ENCODE data around the gene MAT2B. TPM values are rescaled to one million over a fixed set of nuclear protein-coding genes. Genes with fewer than 3 reads are reported as not detected.

Gene MAT2B
- 47.5 TPM for total RNA-seq

- Histone ChIP-seq H3K27ac (ENCODE audit: low read depth, low read length) (peak within 1 kb of the TSS; percentile 89), H3K36me3 (ENCODE audit: control insufficient read depth in 3 of 3, insufficient read depth in 3 of 3, low read length in 3 of 3) (no peaks in the 10 kb centered on the region), H3K9me3 (ENCODE audit: control insufficient read depth in 3 of 3, low read length in 3 of 3) (no peaks in the 10 kb centered on the region), H3K27me3 (ENCODE audit: control insufficient read depth in 3 of 3, insufficient read depth in 3 of 3, low read length in 3 of 3) (no peaks in the 10 kb centered on the region), H3K4me3 (ENCODE audit: low read length in 3 of 3) (peak within 1 kb of the TSS; percentile 75 to 98 (median 94)), H3K9ac (ENCODE audit: low read depth in 1 of 3, low read length in 3 of 3) (peak within 1 kb of the TSS; percentile 85 to 94 (median 93)), H3K4me1 (ENCODE audit: control insufficient read depth in 3 of 3, insufficient read depth in 3 of 3, low read length in 3 of 3) (peaks cover 12 to 49% (median 13%) of the 10 kb centered on the region in 3 donors)
Measured at GRCh38 chr5:163505368-163506094, at the start of gene MAT2B. MAT2B (plus strand) TSS chr5:163505619; CDS start chr5:163505687, 68 bp downstream.

GRCh38 chr5:163456029-163456589, 49.3 kb upstream of the MAT2B start:
- peaks cover 4 to 30% (median 10%) of the 10 kb centered on the region in 3 donors for H3K36me3 ChIP-seq (ENCODE audit: control insufficient read depth in 3 of 3, insufficient read depth in 3 of 3, low read length in 3 of 3)

GRCh38 chr5:163456840-163457239, 48.6 kb upstream of the MAT2B start:
- no peak overlapping the region for H3K4me3 ChIP-seq (ENCODE audit: low read length in 3 of 3)
- no peaks in the 10 kb centered on the region for H3K9me3 ChIP-seq (ENCODE audit: control insufficient read depth in 3 of 3, low read length in 3 of 3)
- no peaks in the 10 kb centered on the region for H3K27me3 ChIP-seq (ENCODE audit: control insufficient read depth in 3 of 3, insufficient read depth in 3 of 3, low read length in 3 of 3)
- no peak overlapping the region for H3K27ac ChIP-seq (ENCODE audit: low read depth, low read length)
- H3K36me3 ChIP-seq (ENCODE audit: control insufficient read depth in 3 of 3, insufficient read depth in 3 of 3, low read length in 3 of 3), result peaks cover 4 to 27% (median 8%) of the 10 kb centered on the region in 3 donors
- peaks cover 18 to 21% (median 20%) of the 10 kb centered on the region in 3 donors for H3K4me1 ChIP-seq (ENCODE audit: control insufficient read depth in 3 of 3, insufficient read depth in 3 of 3, low read length in 3 of 3)
- no peak overlapping the region for H3K9ac ChIP-seq (ENCODE audit: low read depth in 1 of 3, low read length in 3 of 3)

More at GRCh38 chr5:163456029-163456589, 49.3 kb upstream of the MAT2B start:
- Histone ChIP-seq H3K9ac (ENCODE audit: low read depth in 1 of 3, low read length in 3 of 3) (no peak overlapping the region), H3K4me3 (ENCODE audit: low read length in 3 of 3) (no peak overlapping the region), H3K27ac (ENCODE audit: low read depth, low read length) (no peak overlapping the region), H3K27me3 (ENCODE audit: control insufficient read depth in 3 of 3, insufficient read depth in 3 of 3, low read length in 3 of 3) (no peaks in the 10 kb centered on the region), H3K9me3 (ENCODE audit: control insufficient read depth in 3 of 3, low read length in 3 of 3) (no peaks in the 10 kb centered on the region), H3K4me1 (ENCODE audit: control insufficient read depth in 3 of 3, insufficient read depth in 3 of 3, low read length in 3 of 3) (peaks cover 13 to 19% (median 14%) of the 10 kb centered on the region in 3 donors)

- peak overlapping the region; percentile 96 for H3K27ac ChIP-seq (ENCODE audit: low read depth, low read length)
- H3K27me3 ChIP-seq (ENCODE audit: control insufficient read depth in 3 of 3, insufficient read depth in 3 of 3, low read length in 3 of 3), result no peaks in the 10 kb centered on the region
- H3K9me3 ChIP-seq (ENCODE audit: control insufficient read depth in 3 of 3, low read length in 3 of 3), result no peaks in the 10 kb centered on the region
- peak overlapping the region; percentile 80 to 100 (median 95) for H3K4me3 ChIP-seq (ENCODE audit: low read length in 3 of 3)
- peaks cover 18 to 21% (median 20%) of the 10 kb centered on the region in 3 donors for H3K4me1 ChIP-seq (ENCODE audit: control insufficient read depth in 3 of 3, insufficient read depth in 3 of 3, low read length in 3 of 3)
- peak overlapping the region; percentile 97 for H3K9ac ChIP-seq (ENCODE audit: low read depth in 1 of 3, low read length in 3 of 3)
- peaks cover 4 to 19% (median 8%) of the 10 kb centered on the region in 3 donors for H3K36me3 ChIP-seq (ENCODE audit: control insufficient read depth in 3 of 3, insufficient read depth in 3 of 3, low read length in 3 of 3)
Measured at GRCh38 chr5:163458778-163459385, 46.5 kb upstream of the MAT2B start.

- H3K9me3 ChIP-seq (ENCODE audit: control insufficient read depth in 3 of 3, low read length in 3 of 3), result no peaks in the 10 kb centered on the region
Measured at GRCh38 chr5:163459462-163459818, 46.0 kb upstream of the MAT2B start.

GRCh38 chr5:163459819-163460561, 45.4 kb upstream of the MAT2B start, which contains the start of gene NUDCD2:
NUDCD2 (minus strand) TSS chr5:163460102; CDS start chr5:163460050, 52 bp downstream.
- Histone ChIP-seq H3K27ac (ENCODE audit: low read depth, low read length) (peak within 1 kb of the TSS; percentile 96), H3K9ac (ENCODE audit: low read depth in 1 of 3, low read length in 3 of 3) (peak within 1 kb of the TSS; percentile 97), H3K4me3 (ENCODE audit: low read length in 3 of 3) (peak within 1 kb of the TSS; percentile 84 to 100 (median 95)), H3K27me3 (ENCODE audit: control insufficient read depth in 3 of 3, insufficient read depth in 3 of 3, low read length in 3 of 3) (no peaks in the 10 kb centered on the region), H3K36me3 (ENCODE audit: control insufficient read depth in 3 of 3, insufficient read depth in 3 of 3, low read length in 3 of 3) (peaks cover 4 to 12% (median 8%) of the 10 kb centered on the region in 3 donors), H3K9me3 (ENCODE audit: control insufficient read depth in 3 of 3, low read length in 3 of 3) (no peaks in the 10 kb centered on the region), H3K4me1 (ENCODE audit: control insufficient read depth in 3 of 3, insufficient read depth in 3 of 3, low read length in 3 of 3) (peaks cover 18 to 21% (median 20%) of the 10 kb centered on the region in 3 donors)

More at GRCh38 chr5:163459462-163459818, 46.0 kb upstream of the MAT2B start:
- Histone ChIP-seq H3K4me3 (ENCODE audit: low read length in 3 of 3) (peak overlapping the region; percentile 80 to 100 (median 95)), H3K36me3 (ENCODE audit: control insufficient read depth in 3 of 3, insufficient read depth in 3 of 3, low read length in 3 of 3) (peaks cover 4 to 18% (median 8%) of the 10 kb centered on the region in 3 donors), H3K27me3 (ENCODE audit: control insufficient read depth in 3 of 3, insufficient read depth in 3 of 3, low read length in 3 of 3) (no peaks in the 10 kb centered on the region), H3K27ac (ENCODE audit: low read depth, low read length) (peak overlapping the region; percentile 96), H3K4me1 (ENCODE audit: control insufficient read depth in 3 of 3, insufficient read depth in 3 of 3, low read length in 3 of 3) (peaks cover 18 to 21% (median 20%) of the 10 kb centered on the region in 3 donors), H3K9ac (ENCODE audit: low read depth in 1 of 3, low read length in 3 of 3) (peak overlapping the region; percentile 97)

- H3K4me3 ChIP-seq (ENCODE audit: low read length in 3 of 3), result peak within 1 kb of the TSS; percentile 84 to 100 (median 95)
- peaks cover 1 to 9% (median 4%) of the 10 kb centered on the region in 3 donors for H3K36me3 ChIP-seq (ENCODE audit: control insufficient read depth in 3 of 3, insufficient read depth in 3 of 3, low read length in 3 of 3)
- H3K27me3 ChIP-seq (ENCODE audit: control insufficient read depth in 3 of 3, insufficient read depth in 3 of 3, low read length in 3 of 3), result no peaks in the 10 kb centered on the region
- H3K4me1 ChIP-seq (ENCODE audit: control insufficient read depth in 3 of 3, insufficient read depth in 3 of 3, low read length in 3 of 3), result peaks cover 18 to 21% (median 20%) of the 10 kb centered on the region in 3 donors
- peak within 1 kb of the TSS; percentile 96 for H3K27ac ChIP-seq (ENCODE audit: low read depth, low read length)
- H3K9ac ChIP-seq (ENCODE audit: low read depth in 1 of 3, low read length in 3 of 3), result peak within 1 kb of the TSS; percentile 97
- no peaks in the 10 kb centered on the region for H3K9me3 ChIP-seq (ENCODE audit: control insufficient read depth in 3 of 3, low read length in 3 of 3)
Measured at GRCh38 chr5:163460562-163461171, 44.8 kb upstream of the MAT2B start, which contains the start of gene HMMR. HMMR (plus strand) TSS chr5:163460632; CDS start chr5:163460693, 61 bp downstream.

- no peak overlapping the region for H3K27ac ChIP-seq (ENCODE audit: low read depth, low read length)
- H3K36me3 ChIP-seq (ENCODE audit: control insufficient read depth in 3 of 3, insufficient read depth in 3 of 3, low read length in 3 of 3), result no peaks in the 10 kb centered on the region
- H3K4me3 ChIP-seq (ENCODE audit: low read length in 3 of 3), result no peak overlapping the region
- no peak overlapping the region for H3K9ac ChIP-seq (ENCODE audit: low read depth in 1 of 3, low read length in 3 of 3)
- peaks cover 18 to 21% (median 20%) of the 10 kb centered on the region in 3 donors for H3K4me1 ChIP-seq (ENCODE audit: control insufficient read depth in 3 of 3, insufficient read depth in 3 of 3, low read length in 3 of 3)
- no peaks in the 10 kb centered on the region for H3K27me3 ChIP-seq (ENCODE audit: control insufficient read depth in 3 of 3, insufficient read depth in 3 of 3, low read length in 3 of 3)
- H3K9me3 ChIP-seq (ENCODE audit: control insufficient read depth in 3 of 3, low read length in 3 of 3), result no peaks in the 10 kb centered on the region
Measured at GRCh38 chr5:163463063-163463435, 42.4 kb upstream of the MAT2B start.

GRCh38 chr5:163467682-163468081, 37.7 kb upstream of the MAT2B start:
- no peak overlapping the region for H3K9ac ChIP-seq (ENCODE audit: low read depth in 1 of 3, low read length in 3 of 3)
- H3K27ac ChIP-seq (ENCODE audit: low read depth, low read length), result no peak overlapping the region
- no peaks in the 10 kb centered on the region for H3K4me1 ChIP-seq (ENCODE audit: control insufficient read depth in 3 of 3, insufficient read depth in 3 of 3, low read length in 3 of 3)
- no peaks in the 10 kb centered on the region for H3K9me3 ChIP-seq (ENCODE audit: control insufficient read depth in 3 of 3, low read length in 3 of 3)
- no peaks in the 10 kb centered on the region for H3K27me3 ChIP-seq (ENCODE audit: control insufficient read depth in 3 of 3, insufficient read depth in 3 of 3, low read length in 3 of 3)
- no peak overlapping the region for H3K4me3 ChIP-seq (ENCODE audit: low read length in 3 of 3)
- peaks cover 0 to 4% (median 0%) of the 10 kb centered on the region in 3 donors for H3K36me3 ChIP-seq (ENCODE audit: control insufficient read depth in 3 of 3, insufficient read depth in 3 of 3, low read length in 3 of 3)

All from skeletal muscle tissue (tissue), 4 donors.